KMS-11 (cell line): ENCODE results near the gene MYO1G.

Source experiments
- H2AFZ ChIP-seq: fragments of 200-600 bp; sonication (generic); 2 replicates; pipeline ENCODE4 v1.6.1; 2016; ENCODE audit warnings: antibody characterized with exemption, mixed run types, low read depth
- H3K27ac ChIP-seq: fragments of 200-600 bp; sonication (generic); 2 replicates; pipeline ENCODE4 v1.6.1; 2016; ENCODE audit warnings: mild to moderate bottlenecking, mixed run types
- H3K27me3 ChIP-seq: fragments of 200-600 bp; sonication (generic); 2 replicates; pipeline ENCODE4 v1.6.1; 2017; ENCODE audit warnings: mild to moderate bottlenecking, low read depth, mixed run types, moderate library complexity; ENCODE audit not compliant: insufficient read depth
- H3K36me3 ChIP-seq: fragments of 200-600 bp; sonication (generic); 2 replicates; pipeline ENCODE4 v1.6.1; 2017; ENCODE audit warnings: mild to moderate bottlenecking, mixed run types; ENCODE audit not compliant: insufficient read depth
- H3K4me1 ChIP-seq: fragments of 200-600 bp; sonication (generic); 2 replicates; pipeline ENCODE4 v1.6.1; 2016; ENCODE audit warnings: mild to moderate bottlenecking, low read depth, mixed run types; ENCODE audit not compliant: poor library complexity, severe bottlenecking
- H3K4me2 ChIP-seq: fragments of 200-600 bp; sonication (generic); 2 replicates; pipeline ENCODE4 v1.7.0; 2016; ENCODE audit warnings: mild to moderate bottlenecking, mixed run types
- H3K4me3 ChIP-seq: fragments of 200-600 bp; sonication (generic); IDR thresholded peaks from 2 replicates; pipeline ENCODE4 v1.6.1; 2017; ENCODE audit warnings: low read depth, low read length, mixed read lengths; ENCODE audit not compliant: insufficient read depth
- H3K79me2 ChIP-seq: fragments of 200-600 bp; sonication (generic); 2 replicates; pipeline ENCODE4 v1.6.1; 2016; ENCODE audit warnings: low read depth, mixed run types; ENCODE audit not compliant: insufficient read depth
- H3K9ac ChIP-seq: fragments of 200-600 bp; sonication (generic); 2 replicates; pipeline ENCODE4 v1.6.1; 2016; ENCODE audit warnings: mild to moderate bottlenecking, mixed run types
- H4K20me1 ChIP-seq: fragments of 200-600 bp; sonication (generic); 2 replicates; pipeline ENCODE4 v1.6.1; 2016; ENCODE audit warnings: mild to moderate bottlenecking, mixed run types; ENCODE audit not compliant: insufficient read depth
- CTCF ChIP-seq: fragments of 200-600 bp; sonication (generic); conservative IDR thresholded peaks from 2 replicates; pipeline ENCODE4 v1.6.1; 2017; ENCODE audit warnings: low read depth, mild to moderate bottlenecking, antibody characterized with exemption, low read length, moderate library complexity, mixed read lengths

Gene MYO1G

DNA sequence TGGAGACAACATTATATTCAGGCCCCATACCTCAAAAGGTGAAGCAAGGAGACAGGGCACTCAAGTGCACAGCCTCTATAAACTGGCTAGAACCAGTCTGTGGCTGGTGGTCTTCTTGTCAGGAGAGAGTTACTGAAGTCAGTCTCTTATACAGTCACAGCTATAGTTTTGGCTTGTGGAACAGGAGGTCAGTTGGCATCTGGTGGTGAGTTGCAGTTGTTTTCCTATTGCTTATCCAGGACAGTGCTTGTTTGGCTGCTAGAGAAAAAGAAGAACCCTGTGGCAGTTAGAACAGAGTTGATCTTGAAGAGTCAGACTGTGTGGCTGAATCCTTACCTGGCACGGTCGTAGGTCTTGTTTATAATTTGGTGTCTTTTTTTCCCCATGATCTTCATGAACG lies 38.4 kb upstream of the MYO1G start:
- no peak overlapping the region for H3K4me2 ChIP-seq
- H3K9ac ChIP-seq, result no peak overlapping the region
- H3K79me2 ChIP-seq, result peaks cover 80% of the 10 kb centered on the region
- H3K27me3 ChIP-seq, result no peaks in the 10 kb centered on the region
- TF ChIP-seq CTCF, result no peak
- no peak overlapping the region for H3K4me3 ChIP-seq
- H3K36me3 ChIP-seq, result no peaks in the 10 kb centered on the region; the same call in 1 of the 2 replicates
- no peak overlapping the region for H3K27ac ChIP-seq
- H2AFZ ChIP-seq, result no peak overlapping the region
- peaks cover 19% of the 10 kb centered on the region for H3K4me1 ChIP-seq
- H4K20me1 ChIP-seq, result no peaks in the 10 kb centered on the region; the same call in 1 of the 2 replicates

- no peak overlapping the region for H3K4me2 ChIP-seq
- no peaks in the 10 kb centered on the region; the same call in 1 of the 2 replicates for H3K36me3 ChIP-seq
- H3K4me3 ChIP-seq, result no peak overlapping the region
- peaks cover 6% of the 10 kb centered on the region for H3K4me1 ChIP-seq
- peaks cover 82% of the 10 kb centered on the region for H3K79me2 ChIP-seq
- H3K27ac ChIP-seq, result no peak overlapping the region
- no peak overlapping the region for H2AFZ ChIP-seq
- TF ChIP-seq CTCF, result no peak
- H4K20me1 ChIP-seq, result peaks cover 3% of the 10 kb centered on the region; the same call in 1 of the 2 replicates
- H3K27me3 ChIP-seq, result no peaks in the 10 kb centered on the region
- H3K9ac ChIP-seq, result no peak overlapping the region
Measured at GRCh38 chr7:45015313-45015712, 36.5 kb upstream of the MYO1G start.

DNA sequence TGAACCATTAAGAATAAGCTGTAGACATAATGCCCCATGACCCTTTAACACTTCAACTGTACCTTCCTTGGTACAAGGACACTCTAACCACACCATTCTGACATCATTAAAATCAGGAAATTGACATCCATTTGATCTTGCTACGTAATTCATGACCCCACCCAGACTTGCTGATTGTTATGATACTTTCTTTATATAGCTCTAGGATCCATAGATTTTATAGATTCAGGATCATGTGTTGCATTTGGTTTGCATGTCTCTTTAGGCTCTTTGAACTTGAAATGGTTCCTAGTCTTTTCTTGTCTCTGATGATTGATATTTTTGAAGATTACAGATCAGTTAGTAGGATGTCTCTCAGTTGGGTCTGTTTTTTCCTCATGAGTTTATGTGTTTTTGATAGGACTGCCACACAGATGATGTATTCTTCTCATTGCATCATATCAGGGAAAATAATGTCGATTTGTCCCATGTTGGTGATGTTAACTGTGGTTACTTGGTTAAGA lies 34.7 kb upstream of the MYO1G start:
- H3K79me2 ChIP-seq, result peaks cover 90% of the 10 kb centered on the region

GRCh38 chr7:45007571-45008328 lies 28.9 kb upstream of the MYO1G start:
- Histone ChIP-seq H3K9ac (no peak overlapping the region), H3K27me3 (no peaks in the 10 kb centered on the region), H2AFZ (no peak overlapping the region), H3K4me1 (peaks cover 54% of the 10 kb centered on the region), H3K79me2 (peaks cover 86% of the 10 kb centered on the region), H3K4me3 (no peak overlapping the region), H3K4me2 (peak overlapping the region; percentile 53), H3K27ac (peak overlapping the region; percentile 3; the same call in 1 of the 2 replicates), H4K20me1 (peaks cover 6% of the 10 kb centered on the region; the same call in 1 of the 2 replicates), H3K36me3 (peaks cover 1% of the 10 kb centered on the region; the same call in 1 of the 2 replicates)
- TF ChIP-seq CTCF, result no peak

More for the DNA sequence above, 34.7 kb upstream of the MYO1G start:
- Histone ChIP-seq H3K4me1 (no peaks in the 10 kb centered on the region), H3K27ac (no peak overlapping the region), H2AFZ (no peak overlapping the region), H3K36me3 (no peaks in the 10 kb centered on the region; the same call in 1 of the 2 replicates), H3K4me3 (no peak overlapping the region), H3K4me2 (no peak overlapping the region), H3K27me3 (no peaks in the 10 kb centered on the region), H4K20me1 (0 out of 2 replicates have a peak, but pooled peaks cover 3% of the 10 kb centered on the region), H3K9ac (no peak overlapping the region)
- TF ChIP-seq CTCF, result no peak
